Fibroblast of skin of left quadriceps (primary cell): Measurements from ENCODE around the gene MYO5B.
"Not testable (repeated sequence)": the region's sequence is repeated elsewhere in the genome, so short reads cannot be mapped to it uniquely, and the experiment has no call there.

Experiments
- DNase-seq, 2 experiments: peaks; one replicate each; pipeline ENCODE4 v3.0.0-alpha.2; 2013; ENCODE audit warnings: low read depth in 2 of 2

The MYO5B gene

GRCh38 chr18:49799806-49800205, 395.1 kb downstream of the MYO5B start:
- DNase-seq: not testable (repeated sequence)

DNA sequence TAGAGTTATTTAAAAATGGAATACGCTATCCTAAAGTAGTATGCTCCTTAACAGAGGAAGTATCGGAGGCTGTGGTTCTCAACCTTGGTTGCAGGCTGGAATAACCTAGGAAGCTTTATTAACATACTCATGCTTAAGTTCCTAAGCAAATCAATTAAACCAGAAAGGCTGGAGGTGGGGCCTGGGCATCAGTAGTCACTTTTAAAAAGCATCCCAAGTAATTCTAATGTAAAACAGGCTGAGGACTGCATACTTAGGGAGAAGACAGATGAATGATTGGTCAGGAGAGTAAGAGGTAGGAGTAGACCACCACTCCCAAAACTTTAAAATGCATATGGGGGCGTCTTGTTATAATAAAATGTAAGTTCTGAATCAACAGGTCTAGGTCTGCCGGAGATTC, 396.9 kb downstream of the MYO5B start:
- DNase-seq: no peak

GRCh38 chr18:49795612-49796552, 399.1 kb downstream of the MYO5B start:
- DNase-seq: no peak

- no peak for DNase-seq
Observed at GRCh38 chr18:49794743-49795142, 400.2 kb downstream of the MYO5B start.

DNA sequence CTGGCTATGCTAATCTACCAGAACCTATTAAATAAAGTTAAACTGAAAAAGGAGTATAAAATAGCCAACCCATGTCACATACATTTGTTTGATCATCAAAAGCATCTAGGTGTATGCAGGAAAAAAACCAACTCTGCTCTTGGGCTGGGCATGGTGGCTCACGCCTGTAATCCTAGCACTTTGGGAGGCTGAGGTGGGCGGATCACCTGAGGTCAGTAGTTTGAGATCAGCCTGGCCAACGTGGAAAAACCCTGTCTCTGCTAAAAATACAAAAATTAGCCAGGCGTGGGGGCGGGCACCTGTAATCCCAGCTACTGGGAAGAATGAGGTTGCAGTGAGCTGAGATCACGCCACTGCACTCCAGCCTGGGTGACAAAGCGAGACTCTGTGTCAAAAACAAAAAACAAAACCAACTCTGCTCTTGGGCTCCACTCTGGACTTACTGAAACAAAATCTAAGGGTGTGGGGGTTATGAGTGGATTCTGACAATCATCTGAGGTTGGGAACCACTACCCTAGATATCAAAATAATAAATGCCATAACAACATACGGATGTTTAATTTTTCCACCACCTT, 405.3 kb downstream of the MYO5B start:
- DNase-seq: not testable (repeated sequence)

DNA sequence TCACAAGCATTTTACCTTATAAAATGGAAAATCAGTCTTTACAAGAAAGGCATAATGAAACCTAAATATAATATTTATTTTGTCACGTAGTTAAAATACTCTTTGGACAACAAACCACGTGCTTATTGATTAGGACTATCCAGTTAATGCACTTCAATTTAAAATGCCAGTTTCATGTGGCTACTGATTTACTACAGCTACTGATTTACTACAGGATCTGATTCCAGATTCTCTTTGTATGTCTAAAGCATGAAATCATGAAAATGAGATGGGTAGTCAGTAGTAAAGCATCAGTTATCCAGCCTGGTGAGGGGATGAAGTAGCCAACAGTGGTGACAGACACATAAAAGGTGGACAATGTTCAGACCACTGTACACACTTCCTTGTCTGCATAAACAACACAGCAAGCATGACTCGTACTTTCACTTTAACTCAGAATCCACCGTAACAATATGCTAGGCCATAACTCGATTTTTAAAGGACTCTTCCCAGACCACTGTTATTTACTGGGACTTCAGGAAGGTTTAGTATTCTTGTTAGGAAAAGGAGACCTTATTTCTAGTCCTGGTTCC, 406.5 kb downstream of the MYO5B start:
- DNase-seq: no peak

- no peak for DNase-seq
Observed at GRCh38 chr18:49786019-49786720, 408.8 kb downstream of the MYO5B start.

GRCh38 chr18:49784427-49785185, 410.3 kb downstream of the MYO5B start:
- DNase-seq: no peak

DNA sequence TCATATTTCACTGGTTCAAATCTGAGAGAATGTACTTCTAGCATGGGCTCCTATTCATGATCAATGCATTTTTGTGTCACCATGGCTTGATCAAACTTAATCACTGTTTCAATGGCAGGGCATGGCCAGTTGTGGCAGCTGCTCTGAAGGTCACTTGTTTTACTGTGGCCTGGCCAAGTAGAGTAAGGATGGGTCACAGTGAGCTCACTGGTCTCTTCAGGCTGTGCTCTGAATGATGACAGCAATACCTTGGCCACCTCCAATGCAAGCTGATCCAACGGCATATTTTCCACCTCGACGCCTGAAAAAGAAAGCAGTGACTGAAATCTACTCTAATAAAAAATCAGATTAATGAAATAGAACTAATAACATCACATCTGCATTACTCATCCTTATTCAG, 411.3 kb downstream of the MYO5B start:
- not testable (repeated sequence) for DNase-seq

DNA sequence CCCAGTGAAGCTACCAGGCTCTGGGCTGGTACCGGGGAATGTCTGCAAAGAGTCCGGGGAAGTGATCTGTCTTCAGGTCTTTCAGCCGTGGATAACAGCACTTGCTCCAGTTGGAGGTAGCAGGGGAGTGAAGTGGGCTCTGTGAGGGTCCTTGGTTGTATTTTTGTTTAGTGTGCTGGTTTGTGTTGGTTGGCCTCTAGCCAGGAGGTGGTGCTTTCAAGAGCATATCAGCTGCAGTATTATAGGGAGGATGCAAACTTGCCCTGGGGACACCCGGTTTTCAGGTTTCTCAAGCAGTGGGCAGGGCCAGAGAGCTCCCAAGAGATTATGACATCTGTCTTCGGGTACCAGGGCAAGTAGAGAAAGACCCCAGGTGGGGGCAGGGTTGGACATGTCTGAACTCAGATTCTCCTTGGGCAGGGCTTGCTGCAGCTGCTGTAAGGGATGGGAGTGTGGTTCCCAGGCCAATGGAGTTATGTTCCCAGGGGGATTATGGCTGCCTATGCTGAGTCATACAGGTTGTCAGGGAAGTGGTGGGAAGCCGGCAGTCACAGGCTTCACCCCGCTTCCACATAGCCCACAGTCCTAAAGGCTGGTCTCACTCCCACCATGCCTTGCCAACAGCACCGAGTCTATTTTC, 416.0 kb downstream of the MYO5B start:
- no peak for DNase-seq
